IPS DF 4.7 (cell line): ENCODE data around the gene GALK2.
"Not testable (repeated sequence)": the region's sequence is repeated elsewhere in the genome, so short reads cannot be mapped to it uniquely, and the experiment has no call there.

Source experiments
- DNase-seq: peaks from one replicate; pipeline ENCODE4 v3.0.0-alpha.2; 2013; ENCODE audit warnings: low spot score; ENCODE audit errors: extremely low read depth

GALK2 gene

DNA sequence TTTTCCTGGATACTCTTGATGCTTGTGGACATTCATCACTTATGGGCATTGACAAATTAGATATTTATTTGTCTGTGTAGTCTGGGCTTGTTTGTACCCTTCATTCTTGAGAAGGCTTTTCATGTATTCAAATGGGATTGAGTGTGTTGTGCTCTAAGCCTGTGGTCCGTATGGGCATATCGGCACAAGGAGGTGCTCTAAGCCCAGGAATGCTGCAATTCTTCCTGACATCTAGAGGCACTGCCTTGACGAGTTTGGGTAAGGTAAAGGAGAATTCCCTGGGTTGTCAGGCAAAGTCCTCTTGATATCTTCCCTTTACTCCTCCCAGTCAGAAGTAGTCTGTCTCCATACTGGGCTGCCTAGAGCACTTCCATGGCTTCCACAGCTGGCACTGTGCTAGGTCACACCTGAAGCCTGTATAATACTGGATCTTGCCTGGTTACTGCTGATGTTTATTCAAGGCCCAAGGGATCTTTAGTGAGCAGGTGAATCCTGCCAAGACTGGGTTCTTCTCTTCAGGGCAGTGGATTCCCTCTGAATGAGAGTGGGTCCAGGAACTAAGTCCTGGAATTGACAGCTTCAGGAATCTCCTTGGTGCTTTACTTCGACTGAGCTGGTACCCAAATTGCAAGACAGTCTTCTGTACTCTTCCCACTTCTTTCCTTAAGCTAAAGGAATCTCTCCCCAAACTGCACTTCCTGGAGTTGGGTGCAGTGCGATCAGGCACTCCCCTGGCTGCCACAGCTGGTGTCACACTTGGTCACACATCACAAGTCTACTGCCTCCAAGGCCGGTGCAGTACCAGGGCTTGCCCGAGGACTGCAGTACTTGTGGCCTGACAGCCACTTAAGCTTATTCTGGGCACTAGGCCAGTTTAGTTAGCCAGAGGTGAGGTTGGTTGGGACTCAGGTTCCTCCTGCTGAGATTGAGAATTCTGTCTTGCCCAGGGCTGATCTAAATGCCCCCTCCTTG lies 46.0 kb downstream of the GALK2 start:
- DNase-seq = no peak

DNA sequence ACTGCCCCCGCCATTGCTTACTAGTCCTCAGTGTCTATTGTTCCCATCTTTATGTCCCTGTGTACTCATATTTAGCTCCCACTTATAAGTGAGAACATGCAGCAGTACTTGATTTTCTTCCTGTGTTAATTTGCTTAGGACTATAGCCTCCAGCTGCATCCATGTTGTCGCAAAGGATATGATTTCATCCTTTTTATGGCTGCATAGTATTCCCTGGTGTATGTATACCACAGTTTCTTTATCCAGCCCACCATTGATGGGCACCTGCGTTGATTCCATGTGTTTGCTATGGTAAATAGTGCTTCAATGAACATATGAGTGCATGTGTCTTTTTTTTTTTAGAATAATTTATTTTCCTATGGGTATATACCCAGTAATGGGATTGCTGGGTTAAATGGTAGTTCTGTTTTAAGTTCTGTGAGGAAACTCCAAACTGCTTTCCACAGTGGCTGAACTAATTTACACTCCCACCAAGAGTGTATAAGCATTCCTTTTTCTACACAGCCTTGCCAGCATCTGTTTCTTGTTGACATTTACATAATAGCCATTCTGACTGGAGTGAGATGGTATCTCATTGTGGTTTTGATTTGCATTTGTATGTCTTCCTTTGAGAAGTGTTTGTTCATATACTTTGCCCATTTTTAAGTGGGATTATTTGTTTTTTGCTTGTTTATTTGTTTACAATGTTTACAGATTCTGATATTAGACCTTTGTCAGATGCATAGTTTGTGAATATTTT lies 53.7 kb downstream of the GALK2 start:
- DNase-seq = no peak

DNA sequence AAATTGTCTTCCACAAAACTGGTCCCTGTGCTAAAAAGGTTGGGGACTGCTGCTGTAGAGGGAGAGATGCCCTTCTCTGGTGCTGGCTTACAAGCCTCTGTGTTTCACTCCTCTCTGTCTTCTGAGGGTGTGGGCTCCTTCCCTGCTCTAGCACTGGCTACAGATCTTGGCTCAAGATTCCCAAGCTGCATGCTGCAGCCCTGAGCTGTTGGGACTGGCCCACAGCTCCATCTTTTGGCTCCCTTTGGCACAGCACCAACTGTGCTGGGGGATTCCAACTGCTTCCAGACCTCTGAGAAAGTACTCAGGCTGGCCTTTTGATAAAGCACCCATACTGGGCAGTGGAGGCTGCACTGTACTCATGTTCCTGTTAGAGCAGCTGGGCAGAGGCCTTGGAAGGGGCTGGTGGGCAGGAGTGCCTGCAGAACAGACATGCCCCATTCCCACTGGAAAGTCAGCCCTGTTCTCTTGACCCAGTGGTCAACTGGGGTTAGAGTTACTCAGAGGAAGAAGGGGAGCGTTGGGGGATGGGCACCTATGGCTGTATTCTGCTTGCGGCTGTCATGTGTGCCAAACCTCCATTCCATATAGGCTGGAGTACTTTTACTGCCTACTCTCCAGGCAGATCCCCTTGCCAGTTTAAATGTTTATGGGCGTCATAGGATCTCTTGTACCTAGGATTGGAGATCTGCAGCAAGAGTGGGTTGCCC lies 55.7 kb downstream of the GALK2 start:
- DNase-seq = peak; percentile 44

DNA sequence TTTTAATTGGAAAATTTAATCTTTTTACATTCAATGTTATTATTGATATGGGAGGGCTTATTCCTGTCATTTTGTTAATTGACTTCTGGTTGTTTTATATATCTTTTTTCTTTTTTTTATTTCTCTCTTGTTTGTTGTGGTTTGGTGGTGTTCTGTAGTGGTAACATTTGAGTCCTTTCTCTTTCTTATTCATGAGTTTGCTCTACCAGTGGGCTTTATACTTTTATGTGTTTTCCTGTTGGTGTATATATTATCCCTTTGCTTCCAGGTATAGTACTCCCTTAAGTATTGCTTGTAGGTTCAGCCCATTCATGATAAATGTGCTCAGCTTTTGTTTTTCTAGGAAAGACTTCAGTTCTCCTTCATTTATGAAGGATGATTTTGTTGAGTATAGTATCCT lies 57.6 kb downstream of the GALK2 start:
- no peak for DNase-seq

DNA sequence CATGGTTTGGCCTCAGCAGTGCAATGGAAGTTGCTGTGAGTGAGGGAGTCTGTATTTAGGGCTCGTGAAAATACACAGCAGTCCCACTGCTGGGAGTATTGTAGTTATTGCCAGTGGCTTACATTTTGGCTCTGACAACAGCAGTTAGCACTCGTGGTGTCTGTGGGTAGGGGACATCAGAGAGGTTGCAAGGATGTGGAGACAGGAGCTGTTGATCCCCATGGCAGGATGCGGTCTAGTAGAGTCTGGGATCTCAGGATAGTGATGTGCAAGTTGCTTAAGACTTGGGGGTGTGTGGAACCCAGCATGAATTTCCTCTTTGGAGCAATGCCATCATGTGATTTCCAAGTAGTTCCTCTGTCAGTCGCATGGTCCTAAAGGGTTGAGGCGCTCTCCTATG lies 59.9 kb downstream of the GALK2 start:
- no peak for DNase-seq

DNA sequence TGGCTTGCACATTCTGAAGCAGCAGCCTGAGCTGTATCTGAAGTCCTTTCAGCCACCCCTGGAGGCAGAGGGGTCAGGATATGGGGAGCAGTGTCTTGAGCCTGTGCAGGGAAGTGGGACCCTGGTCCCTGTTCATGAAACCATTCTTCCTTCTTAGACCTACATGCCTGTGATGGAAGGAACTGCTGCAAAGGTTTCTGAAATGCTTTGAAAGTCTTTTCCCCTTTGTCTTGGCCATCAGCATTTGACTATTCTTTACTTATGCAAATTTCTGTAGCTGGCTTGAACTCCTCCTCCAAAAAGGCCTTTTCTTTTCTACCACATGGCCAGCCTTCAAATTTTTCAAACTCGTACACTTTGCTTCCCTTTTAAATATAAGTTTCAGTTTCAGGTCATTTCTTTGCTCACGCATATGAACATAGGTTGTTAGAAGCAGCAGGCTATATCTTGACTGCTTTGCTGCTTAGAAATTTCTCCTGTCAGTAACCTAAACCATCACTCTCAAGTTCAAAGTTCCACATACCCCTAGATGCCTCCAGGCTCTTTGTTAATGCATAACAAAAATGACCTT lies 62.3 kb downstream of the GALK2 start:
- no peak for DNase-seq

DNA sequence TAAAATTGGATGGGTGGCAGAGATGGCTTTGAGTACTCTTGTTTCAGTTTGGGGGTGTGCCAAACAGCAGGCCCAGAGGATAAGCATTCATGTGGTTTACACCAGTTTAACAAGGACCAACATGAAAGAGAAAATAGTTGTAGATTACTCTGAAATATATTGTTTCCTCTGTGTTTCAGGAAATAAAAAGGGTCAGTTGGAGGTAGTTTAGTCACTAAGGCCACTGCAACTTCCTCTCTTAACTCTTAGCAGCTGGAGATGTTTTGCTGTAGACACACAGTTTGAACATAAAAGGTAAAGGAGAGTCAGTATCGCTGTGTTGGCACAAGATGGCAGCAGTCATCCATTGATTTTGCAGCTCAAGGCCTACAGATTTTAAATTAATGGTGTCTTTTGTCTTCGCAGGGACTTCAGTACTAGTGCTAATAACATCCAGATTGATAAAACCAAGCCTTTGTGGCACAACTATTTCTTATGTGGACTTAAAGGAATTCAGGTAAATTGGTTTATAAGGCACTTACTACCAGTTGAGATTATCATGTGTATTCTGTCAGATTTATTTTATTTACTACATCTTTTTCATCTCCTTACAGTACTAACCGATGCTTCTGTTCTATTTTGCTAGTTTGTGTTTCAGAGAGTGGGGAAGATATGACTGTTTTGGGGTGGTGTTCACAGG lies 65.5 kb downstream of the GALK2 start:
- DNase-seq = no peak

DNA sequence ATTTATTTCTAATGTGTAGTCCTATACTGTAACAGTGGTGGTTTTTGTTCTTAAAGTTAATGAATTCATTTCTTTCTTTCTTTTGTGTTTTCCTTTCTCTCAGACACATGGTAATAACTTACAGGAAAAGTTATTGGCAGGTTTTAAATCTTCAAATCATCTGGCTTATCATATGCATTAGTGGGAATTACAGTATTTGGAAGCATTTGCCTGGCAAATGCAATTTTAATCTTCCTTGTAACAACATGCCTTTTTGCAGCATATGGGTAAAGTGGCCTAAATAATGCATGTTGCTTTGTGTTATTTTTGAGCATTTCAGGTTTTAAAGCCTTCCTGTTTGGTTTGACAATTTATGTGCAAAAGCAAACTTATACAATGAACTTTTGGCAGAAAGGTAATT lies 66.8 kb downstream of the GALK2 start:
- no peak for DNase-seq

DNA sequence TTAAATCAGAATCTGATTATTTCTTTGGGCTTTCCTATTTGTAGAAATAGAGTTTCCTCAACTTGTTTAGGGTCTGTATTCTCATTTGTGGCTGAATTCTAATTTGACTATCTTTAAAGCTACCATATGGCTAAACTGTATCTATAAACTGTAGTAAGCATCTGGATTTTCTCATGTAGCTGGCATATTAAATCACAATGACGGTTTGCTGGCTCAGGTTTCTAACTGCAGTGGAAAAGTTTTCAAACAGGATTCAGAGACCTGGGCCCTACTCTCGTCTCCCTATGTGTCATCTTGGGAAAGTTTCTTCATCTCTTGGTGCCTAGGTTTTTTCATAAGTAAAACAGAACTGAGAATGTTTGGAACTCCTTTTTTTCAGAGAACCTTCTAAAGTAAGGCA lies 68.3 kb downstream of the GALK2 start:
- no peak for DNase-seq

DNA sequence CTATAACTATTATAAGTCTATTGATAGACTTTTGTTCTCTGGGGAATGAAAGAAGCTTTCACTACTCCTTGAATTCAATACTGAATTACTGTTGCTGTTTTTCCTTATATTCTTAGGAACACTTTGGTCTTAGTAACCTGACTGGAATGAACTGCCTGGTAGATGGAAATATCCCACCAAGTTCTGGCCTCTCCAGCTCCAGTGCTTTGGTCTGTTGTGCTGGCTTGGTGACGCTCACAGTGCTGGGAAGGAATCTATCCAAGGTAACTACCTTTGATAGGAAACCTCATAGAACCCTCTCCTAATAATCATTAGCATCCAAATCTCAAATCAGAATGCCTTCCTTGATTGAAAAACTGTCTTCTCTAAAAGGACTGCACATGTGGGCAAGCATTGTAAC lies 69.1 kb downstream of the GALK2 start:
- DNase-seq = no peak

DNA sequence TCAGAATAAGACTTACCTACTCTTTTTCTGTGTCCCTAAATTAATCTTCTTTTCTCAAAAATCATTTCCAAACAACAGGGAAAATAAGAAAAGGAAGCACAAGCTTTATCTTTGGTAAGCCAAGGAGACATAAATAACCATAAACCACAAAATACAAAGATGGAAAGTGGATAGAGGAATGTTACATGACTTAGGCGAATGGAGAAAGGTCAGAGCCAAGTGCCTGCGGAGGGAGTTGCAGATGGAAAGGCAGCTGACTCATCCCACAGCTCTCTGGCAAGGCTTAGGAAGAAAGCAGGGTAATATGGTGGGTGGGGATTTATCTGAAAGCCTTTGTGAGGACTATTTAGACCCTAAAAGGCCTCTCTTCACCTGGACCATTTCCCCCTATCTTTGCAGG lies 72.8 kb downstream of the GALK2 start:
- no peak for DNase-seq

DNA sequence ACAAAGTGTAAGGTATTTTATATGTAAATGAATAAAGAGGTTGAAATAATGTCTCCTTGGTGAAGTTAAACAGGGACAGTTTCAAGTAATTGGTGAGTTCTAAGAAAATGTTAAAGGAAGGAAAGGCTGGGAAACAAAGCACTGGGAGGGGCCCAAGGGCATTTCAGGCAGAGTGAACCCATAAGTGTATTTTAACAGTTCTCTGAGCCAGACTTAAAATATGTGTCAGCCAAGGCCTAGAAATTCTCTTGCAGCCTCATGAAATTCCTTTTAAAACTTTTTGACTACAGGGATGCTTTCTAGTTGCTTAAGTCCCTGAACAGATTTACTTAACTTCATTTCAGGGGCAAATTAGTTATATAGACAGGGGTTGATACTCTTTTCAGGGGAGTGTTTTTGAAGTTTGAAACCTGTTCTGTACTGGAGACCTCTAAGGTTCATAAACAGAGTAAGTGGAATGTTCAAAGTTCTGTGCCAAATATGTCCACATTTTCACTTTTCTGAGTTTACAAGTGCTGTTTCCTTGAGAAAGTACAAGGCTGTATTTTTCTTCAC lies 77.6 kb downstream of the GALK2 start:
- DNase-seq = no peak

DNA sequence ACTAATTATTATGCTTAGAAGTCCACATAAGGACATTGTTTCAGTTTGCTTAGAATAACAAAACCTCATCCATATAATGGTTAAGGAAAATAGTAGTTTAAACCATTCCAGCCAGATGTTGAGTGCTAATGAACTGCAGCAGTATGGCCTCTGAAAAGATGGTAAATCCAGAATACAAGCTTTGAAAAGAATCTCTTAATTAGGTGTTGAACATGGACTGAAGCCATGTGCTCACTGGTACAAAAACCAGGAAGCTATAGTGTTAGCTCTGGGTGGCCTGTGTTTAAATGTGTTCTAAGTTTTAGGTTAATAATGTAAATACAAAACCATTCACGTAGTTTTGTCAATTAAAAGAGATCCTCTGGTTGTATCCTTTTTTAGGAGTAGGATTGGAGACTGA lies 78.2 kb downstream of the GALK2 start:
- no peak for DNase-seq

DNA sequence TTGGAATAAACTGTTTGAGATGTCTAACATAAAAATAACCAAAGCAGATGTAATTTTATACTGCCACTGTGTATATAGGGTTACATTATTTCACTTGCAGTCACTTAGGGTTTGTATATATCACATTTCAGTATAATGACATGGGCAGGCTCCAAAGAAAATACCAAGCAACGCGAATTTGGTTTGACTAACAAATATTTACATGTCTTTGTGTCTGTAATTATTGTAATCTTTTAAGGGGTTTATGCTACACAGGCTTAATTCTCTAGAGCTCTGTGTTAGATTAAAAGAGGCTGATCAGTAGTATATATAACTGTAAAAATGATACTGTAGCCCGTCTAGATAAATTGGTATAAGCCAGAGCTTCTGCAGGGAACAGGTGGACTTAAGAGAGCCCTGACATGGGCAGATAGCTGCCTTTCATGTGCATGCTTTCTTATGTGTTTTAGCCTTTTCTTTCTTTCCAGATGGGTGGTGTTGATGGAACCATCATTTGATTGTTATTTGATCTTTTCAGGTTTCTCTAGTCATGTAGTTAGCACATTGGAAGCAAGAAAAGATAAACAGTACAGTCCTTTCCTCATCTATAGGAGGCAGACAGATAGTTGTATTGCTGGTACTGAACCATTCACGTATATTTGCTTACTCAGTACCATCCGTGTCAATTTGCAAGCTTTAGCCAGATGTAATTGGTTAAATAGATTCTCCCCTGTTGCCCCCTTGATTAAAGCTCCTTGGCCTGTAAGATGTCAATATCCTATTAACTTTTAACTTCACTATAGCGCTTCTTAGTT lies 86.1 kb downstream of the GALK2 start:
- no peak for DNase-seq

DNA sequence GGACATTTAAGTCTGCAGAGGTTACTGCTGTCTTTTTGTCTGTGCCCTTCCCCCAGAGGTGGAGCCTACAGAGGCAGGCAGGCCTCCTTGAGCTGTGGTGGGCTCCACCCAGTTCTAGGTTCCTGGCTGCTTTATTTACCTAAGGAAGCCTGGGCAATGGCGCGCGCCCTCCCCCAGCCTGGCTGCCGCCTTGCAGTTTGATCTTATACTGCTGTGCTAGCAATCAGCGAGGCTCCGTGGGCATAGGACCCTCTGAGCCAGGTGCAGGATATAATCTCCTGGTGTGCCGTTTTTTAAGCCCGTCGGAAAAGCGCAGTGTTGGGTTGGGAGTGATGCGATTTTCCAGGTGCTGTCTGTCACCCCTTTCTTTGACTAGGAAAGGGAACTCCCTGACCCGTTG lies 95.1 kb downstream of the GALK2 start:
- DNase-seq = not testable (repeated sequence)

DNA sequence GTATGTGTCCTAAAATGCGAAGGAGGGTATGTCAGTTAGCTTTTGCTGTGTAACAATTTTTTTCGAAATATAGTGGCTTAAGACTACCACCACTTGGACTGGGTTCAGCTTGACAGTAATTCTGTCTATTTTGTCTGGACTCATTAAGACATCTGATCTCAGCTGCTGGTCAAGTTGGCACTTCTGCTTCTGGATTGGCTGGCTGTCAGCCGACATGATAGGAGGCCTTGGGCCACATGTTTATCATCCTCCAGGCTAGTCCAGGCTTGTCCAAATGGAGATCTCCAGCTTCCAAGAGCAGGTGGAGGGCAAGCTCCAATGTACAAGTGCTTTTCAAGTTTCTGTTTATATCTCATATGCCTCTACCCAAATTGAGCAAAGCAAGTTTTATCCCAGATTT lies 95.9 kb downstream of the GALK2 start:
- DNase-seq = no peak

DNA sequence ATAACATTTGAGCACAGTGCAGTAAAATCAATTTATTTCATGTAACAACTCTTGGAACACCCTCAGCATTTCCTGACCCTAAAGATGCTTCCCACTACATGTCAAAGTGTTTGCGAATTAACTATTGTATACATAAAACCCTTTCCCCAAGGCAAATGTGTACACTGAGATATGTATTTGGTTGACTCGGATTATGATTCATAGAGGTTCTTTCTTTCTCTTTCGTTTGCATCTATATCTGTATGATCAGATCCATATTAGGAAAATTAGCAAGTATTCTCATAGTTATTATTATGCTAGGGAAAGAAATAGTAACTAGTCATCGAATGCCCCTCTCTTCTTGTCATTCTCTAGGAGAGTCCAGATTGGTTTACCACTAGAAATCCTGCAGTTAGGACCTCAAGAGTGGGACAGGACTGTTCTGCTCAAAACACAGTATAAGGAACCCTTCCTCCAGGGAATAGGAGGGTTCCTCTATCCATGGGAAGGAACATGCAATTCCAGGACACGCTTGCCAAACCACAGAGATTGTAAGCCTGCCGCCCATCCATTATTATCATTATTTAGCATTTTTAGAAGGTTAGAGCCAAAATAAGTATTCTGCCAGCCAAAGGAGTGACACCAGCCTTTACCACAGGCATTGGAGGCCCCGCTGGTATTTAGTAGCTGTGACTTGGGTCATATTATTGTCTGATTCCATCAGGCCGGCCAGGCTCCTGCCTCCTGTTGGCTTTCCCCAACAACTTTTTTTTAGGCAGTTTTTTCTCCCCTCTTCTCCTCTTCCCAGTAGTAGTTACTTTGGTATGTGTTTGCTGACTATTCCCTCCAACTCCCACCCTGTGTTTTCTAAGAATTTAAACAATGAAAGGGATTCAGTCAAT lies 100.7 kb downstream of the GALK2 start:
- DNase-seq = no peak

DNA sequence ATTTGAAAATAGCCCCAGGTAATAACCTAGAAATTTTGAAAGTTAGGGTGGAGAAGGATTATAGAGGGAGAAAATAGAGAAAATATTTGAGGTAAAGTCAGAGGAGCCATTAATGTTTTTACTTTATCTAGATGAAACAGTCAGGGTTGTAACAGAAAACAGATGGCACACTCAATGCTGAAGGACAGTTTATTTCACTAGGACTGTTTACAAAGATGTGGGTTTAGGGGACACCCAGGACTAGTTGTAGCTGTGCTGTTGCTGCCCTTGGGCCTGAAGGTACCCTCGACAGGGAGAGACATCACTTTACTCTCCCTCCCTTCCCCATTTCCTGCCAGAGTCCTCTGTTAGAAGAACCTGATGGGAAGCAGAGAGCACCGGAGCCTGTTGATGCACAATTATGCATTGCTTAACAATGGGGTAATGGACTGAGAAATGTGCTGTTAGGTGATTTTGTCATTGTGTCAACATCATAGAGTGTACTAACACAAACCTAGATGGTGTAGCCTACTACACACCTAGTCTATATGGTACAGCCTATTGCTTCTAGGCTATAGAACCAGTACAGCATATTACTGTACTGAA lies 103.8 kb downstream of the GALK2 start:
- no peak for DNase-seq

DNA sequence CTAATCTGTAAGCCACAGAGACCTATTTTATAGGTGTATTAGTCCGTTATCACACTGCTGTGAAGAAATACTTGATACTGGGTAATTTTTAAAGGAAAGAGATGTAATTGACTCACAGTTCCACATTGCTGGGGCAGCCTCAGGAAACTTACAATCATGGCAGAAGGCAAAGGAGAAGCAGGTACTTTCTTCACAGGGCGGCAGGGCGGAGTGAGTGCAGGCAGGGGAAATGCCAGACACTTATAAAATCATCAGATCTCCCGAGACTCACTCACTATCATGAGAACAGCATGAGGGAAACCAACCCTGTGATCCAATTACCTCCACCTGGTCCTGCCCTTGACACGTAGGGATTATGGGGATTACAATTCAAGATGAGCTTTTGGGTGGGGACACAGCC lies 108.7 kb downstream of the GALK2 start:
- no peak for DNase-seq
